GM12874 (cell line): ENCODE data around the gene PNLIPRP3.

ENCODE experiments used
- CTCF ChIP-seq: IDR thresholded peaks from 2 replicates; pipeline ENCODE4 v1.5.1; 2011; ENCODE audit warnings: low read depth, mild to moderate bottlenecking, control low read depth, low read length, moderate library complexity; ENCODE audit not compliant: insufficient read depth

PNLIPRP3 gene

DNA sequence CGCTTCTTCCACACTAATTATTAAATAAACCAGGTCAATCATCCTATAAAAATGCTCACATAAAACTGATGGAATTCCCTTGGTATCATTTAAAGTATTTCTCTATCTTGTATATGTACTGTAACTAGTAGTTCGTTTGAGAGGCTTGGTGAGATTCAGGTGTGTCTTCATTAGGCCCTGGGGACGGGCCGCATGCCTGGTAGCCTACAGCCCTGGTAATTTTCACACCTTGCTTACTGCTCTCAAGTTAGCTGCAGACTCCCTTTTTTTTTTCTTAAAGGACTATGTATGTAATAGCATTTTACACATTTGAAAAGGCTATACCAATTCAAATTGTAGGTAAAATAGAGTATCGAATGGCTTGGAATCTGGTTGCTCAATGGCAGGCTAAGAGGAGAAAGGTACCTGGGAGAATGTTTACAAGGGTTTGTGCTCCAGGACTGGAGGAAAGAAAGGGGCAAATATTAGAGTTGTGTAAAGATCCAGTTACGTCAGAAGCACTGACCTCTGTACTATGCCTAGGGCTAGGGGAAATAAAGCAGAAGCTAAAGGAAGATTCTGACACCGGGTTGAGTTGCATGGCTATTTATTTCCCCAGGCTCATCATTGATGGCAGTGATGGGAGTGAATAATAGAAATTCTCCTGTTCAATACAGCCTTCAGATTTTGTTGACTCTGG lies 59.3 kb downstream of the PNLIPRP3 start:
- TF ChIP-seq CTCF, result no peak

- TF ChIP-seq CTCF, result no peak
Observed at GRCh38 chr10:116487522-116488430, 60.1 kb downstream of the PNLIPRP3 start.

DNA sequence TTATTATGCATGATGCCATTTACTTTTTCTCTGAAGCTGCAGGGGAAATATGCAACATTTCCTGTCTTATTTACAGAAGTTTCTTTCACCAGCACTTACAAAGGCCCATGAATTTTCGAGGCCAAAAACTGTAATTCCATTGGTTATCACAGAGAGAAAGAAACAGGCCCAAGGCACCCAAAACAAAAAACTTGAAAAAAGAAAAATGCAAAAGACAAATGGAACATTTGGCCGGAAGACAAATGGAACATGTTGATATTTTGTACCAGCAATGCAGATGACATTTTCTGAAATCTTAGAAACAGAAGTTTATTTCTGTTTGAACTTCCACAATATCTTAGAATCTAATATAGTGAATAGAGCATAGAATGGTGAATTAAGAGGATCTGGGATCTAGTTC lies 61.8 kb downstream of the PNLIPRP3 start:
- TF ChIP-seq CTCF, result no peak

DNA sequence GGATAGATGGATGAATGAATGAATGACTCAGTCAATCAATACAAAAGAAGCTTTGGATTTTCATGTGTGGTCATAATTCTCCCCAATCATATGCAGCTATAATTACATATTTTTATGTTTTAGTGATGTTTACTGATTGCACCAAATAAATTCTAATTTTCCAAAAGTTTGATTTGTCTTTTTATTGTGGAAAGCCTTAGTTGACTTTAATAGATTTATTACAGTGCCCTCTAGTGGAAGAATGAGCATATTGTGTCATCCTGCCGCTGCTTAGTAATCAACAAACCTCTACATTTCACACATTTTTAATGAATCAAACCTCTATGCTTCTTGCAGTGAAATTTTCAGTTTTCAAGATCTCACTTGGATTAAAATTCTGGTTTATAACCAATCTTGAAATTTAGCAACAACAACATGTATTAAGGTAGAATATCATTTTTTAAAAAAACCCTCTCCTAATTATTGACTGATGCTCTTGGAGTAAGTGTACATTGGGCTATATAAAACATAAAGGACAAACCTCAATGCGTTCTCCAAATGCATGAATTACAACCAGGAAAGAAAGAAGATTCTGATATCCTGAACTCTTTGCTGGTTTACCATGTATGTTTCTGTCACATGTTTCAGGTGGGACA lies 62.5 kb downstream of the PNLIPRP3 start:
- peak; percentile 41; the same call in 1 of the 2 replicates for TF ChIP-seq CTCF

DNA sequence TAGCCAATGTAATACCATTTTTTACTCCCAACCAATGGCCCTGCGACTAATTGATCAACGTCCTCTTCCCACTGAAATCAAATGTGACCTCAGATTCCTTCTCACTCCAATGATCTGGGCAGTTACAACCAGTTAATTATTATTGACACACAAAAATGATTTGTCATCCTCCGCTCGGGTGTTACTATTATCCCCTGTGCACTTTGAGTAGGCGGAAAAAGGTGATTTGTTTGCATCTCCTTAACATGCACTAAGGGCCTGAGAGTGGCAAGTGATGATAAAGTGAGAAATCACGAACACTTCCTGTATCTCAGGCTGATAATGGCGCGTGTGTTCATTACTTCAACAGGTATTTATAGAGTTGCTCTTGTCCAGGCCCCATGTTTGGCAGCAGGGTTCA lies 77.1 kb downstream of the PNLIPRP3 start:
- no peak for TF ChIP-seq CTCF

- no peak for TF ChIP-seq CTCF
Observed at GRCh38 chr10:116510565-116510964, 82.9 kb downstream of the PNLIPRP3 start.

DNA sequence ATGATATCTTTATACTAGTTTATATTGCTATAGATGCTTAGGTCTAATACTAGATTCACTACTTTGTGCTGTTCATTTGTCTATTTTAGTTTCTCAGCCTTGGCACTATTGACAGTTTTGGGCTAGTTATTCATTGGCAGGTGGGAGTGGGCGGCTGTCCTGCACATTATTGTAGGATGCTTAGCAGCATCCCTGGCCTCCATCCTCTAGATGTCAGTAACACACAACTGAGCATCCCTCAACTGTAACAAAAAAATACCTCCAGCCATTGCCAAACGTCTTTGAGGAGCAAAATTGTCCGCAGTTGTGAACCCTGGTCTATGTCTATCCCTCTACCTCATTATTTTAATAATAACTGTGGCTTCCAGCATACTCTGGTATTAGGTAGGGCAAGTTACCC lies 83.7 kb downstream of the PNLIPRP3 start:
- no peak for TF ChIP-seq CTCF
